CD14-positive monocyte (primary cell): ENCODE data around the gene EPB41L4A. TPM values are rescaled to one million over a fixed set of nuclear protein-coding genes. Genes with fewer than 3 reads are reported as not detected.

ENCODE experiments used
- DNase-seq, 3 donors: peaks; one replicate each; pipeline ENCODE4 v3.0.0-alpha.2; 2011 to 2022
- H2AFZ ChIP-seq: 2 replicates; pipeline ENCODE4 v1.6.0; 2012; ENCODE audit warnings: mild to moderate bottlenecking, low read depth, low read length, inconsistent platforms; ENCODE audit not compliant: insufficient read depth, poor library complexity, severe bottlenecking
- H3K27ac ChIP-seq, 2 donors: 1 replicate in 1 of 2; 2 replicates in 1 of 2; pipeline ENCODE4 v1.5.1; 2012 to 2013; ENCODE audit warnings: low read length in 2 of 2, control low read depth in 1 of 2, inconsistent platforms in 1 of 2, low read depth in 1 of 2, mild to moderate bottlenecking in 1 of 2
- H3K27me3 ChIP-seq, 2 donors: one replicate each; pipeline versions ENCODE4 v1.6.0 to v1.6.1; 2011 to 2013; ENCODE audit warnings: low read length in 2 of 2; ENCODE audit not compliant: control insufficient read depth in 2 of 2, insufficient read depth in 2 of 2
- H3K36me3 ChIP-seq, 2 donors: replicated peaks in 1 of 2; 1 replicate in 1 of 2; 2 replicates in 1 of 2; pipeline versions ENCODE4 v1.5.1 to v1.6.1; 2012 to 2013; ENCODE audit warnings: low read length in 2 of 2, control low read depth in 1 of 2, inconsistent platforms in 1 of 2, mild to moderate bottlenecking in 1 of 2; ENCODE audit not compliant: insufficient read depth in 2 of 2, control insufficient read depth in 1 of 2
- H3K4me1 ChIP-seq, 2 donors: 1 replicate in 1 of 2; 2 replicates in 1 of 2; pipeline versions ENCODE4 v1.5.1 to v1.6.1; 2012 to 2013; ENCODE audit warnings: low read length in 2 of 2, control low read depth in 1 of 2, inconsistent platforms in 1 of 2, mild to moderate bottlenecking in 1 of 2, moderate library complexity in 1 of 2; ENCODE audit not compliant: insufficient read depth in 2 of 2, control insufficient read depth in 1 of 2
- H3K4me2 ChIP-seq: replicated peaks from 2 replicates; pipeline ENCODE3; 2012; ENCODE audit warnings: low read length, moderate library complexity, mild to moderate bottlenecking; ENCODE audit not compliant: poor library complexity, severe bottlenecking; ENCODE audit errors: extremely low read depth
- H3K4me3 ChIP-seq, 3 experiments: fragments of 200-600 bp in 1 of 3; sonication (generic) in 1 of 3; replicated peaks in 1 of 3; 1 replicate in 2 of 3; 2 replicates in 1 of 3; pipeline ENCODE4 v1.5.1; 2011 to 2013; ENCODE audit warnings: low read length in 3 of 3, mild to moderate bottlenecking in 3 of 3, control low read depth in 2 of 3, low read depth in 2 of 3, inconsistent platforms in 1 of 3, moderate library complexity in 1 of 3
- H3K79me2 ChIP-seq: 2 replicates; pipeline ENCODE4 v1.6.0; 2012; ENCODE audit warnings: mild to moderate bottlenecking, control low read depth, inconsistent platforms, low read length, moderate library complexity; ENCODE audit not compliant: insufficient read depth
- H3K9ac ChIP-seq: 2 replicates; pipeline ENCODE4 v1.6.0; 2017; ENCODE audit warnings: low read length, mild to moderate bottlenecking; ENCODE audit not compliant: insufficient read depth, poor library complexity, severe bottlenecking
- H3K9me3 ChIP-seq, 2 donors: replicated peaks in 1 of 2; 1 replicate in 1 of 2; 2 replicates in 1 of 2; pipeline versions ENCODE4 v1.5.1 to v1.6.1; 2012 to 2013; ENCODE audit warnings: low read length in 2 of 2, control low read depth in 1 of 2; ENCODE audit not compliant: control insufficient read depth in 1 of 2, insufficient read depth in 1 of 2
- H4K20me1 ChIP-seq: 2 replicates; pipeline ENCODE4 v1.6.0; 2012; ENCODE audit warnings: mild to moderate bottlenecking, low read length, control low read depth, moderate library complexity; ENCODE audit not compliant: insufficient read depth
- H3K27ac Mint-ChIP-seq, 7 donors: one replicate each; pipeline ENCODE4 v1.8.0; 2020; ENCODE audit warnings: mild to moderate bottlenecking in 7 of 7, mixed read lengths in 7 of 7, moderate library complexity in 6 of 7, inconsistent platforms in 2 of 7
- H3K27me3 Mint-ChIP-seq, 3 donors: one replicate each; pipeline ENCODE4 v1.8.0; 2021 to 2022; ENCODE audit warnings: low read depth in 3 of 3, mild to moderate bottlenecking in 3 of 3, mixed read lengths in 3 of 3, moderate library complexity in 3 of 3, inconsistent platforms in 1 of 3
- H3K36me3 Mint-ChIP-seq, 2 donors: one replicate each; pipeline ENCODE4 v1.8.0; 2020; ENCODE audit warnings: mixed read lengths in 2 of 2, inconsistent platforms in 1 of 2, mild to moderate bottlenecking in 1 of 2
- H3K4me1 Mint-ChIP-seq: one replicate; pipeline ENCODE4 v1.8.0; 2020; ENCODE audit warnings: mild to moderate bottlenecking, mixed read lengths
- H3K4me3 Mint-ChIP-seq, 2 donors: one replicate each; pipeline ENCODE4 v1.8.0; 2020; ENCODE audit warnings: mild to moderate bottlenecking in 2 of 2, mixed read lengths in 2 of 2, moderate library complexity in 1 of 2
- H3K9me3 Mint-ChIP-seq, 7 donors: one replicate each; pipeline ENCODE4 v1.8.0; 2020 to 2022; ENCODE audit warnings: mixed read lengths in 7 of 7, mild to moderate bottlenecking in 6 of 7, moderate library complexity in 6 of 7, inconsistent platforms in 2 of 7
- CTCF ChIP-seq: fragments of 200-600 bp; IDR thresholded peaks from one replicate; pipeline ENCODE4 v1.8.0; 2022; ENCODE audit warnings: antibody characterized with exemption, mild to moderate bottlenecking
- WGBS: methylation state at CpG from one replicate; pipeline ENCODE4 v1.1.5; 2013; ENCODE audit warnings: missing lambda C conversion rate; ENCODE audit not compliant: insufficient coverage; 5-methylcytosine and 5-hydroxymethylcytosine counted together
- intact Hi-C, 2 donors: fragments of 100-400 bp; cut with micrococcal nuclease; formaldehyde crosslinking; loops; one replicate each; pipeline versions ENCODE4 v1.15.0 to v1.15.1; 2023
- polyA plus RNA-seq, 3 donors: library from polyadenylated mRNA; depleted of rRNA in 1 of 3; unstranded in 2 of 3; stranded (reverse) in 1 of 3; fragments of 300-500 nt in 2 of 3; fragments of >200 nt in 1 of 3; fragmentation: Illumina TruSeq in 2 of 3; gene quantifications; 1 replicate in 2 of 3; 2 replicates in 1 of 3; pipeline ENCODE4 v1.2.3, GENCODE V29; 2012 to 2021

The EPB41L4A gene
- polyA plus RNA-seq, 3 donors: 0.01 to 0.05 TPM; not detected in 1

DNA sequence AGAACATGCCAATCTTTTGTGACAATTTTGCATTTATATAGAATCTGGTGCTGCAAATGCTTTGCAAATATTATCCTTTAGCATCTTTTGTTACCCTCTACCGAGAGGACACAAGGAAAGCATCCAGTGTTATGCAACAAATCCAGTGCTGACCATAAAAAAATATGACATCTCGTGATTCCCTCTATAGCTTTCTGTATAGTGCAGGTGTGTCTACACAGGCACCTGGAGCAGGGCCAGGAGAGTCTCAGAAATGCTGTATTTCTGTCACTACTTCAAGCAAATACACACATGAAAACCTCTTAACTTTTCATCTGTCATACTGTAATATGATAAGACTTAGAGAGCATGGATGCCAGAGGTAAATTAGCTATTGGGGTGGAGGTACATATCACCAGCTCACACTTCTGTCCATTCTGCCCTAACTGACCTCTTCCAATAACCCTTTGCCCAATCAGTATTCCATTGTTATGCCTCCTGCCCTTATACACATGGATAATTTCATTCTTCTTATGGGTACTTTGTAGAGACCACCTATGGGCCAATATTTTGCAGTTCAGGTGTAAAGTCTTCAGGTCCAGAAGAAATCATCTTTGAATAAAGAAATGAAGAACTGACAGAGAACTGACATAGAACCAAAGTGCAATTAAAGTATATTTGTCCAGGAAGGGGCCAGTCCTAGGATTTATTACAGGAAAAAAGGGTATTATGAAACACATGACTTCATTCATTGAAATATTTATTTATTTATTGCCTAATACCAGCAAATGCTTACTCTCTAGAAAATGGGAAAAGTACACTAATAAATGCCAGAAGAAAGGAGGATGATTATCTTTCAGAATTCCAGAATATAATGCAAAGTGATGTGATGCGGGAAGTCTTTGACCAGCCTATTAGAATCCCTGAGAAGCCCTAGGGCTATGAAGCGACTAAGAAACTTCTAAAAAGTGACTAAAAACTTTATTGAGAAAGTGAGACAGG, 106.5 kb downstream of the EPB41L4A start:
- TF ChIP-seq CTCF: no peak
- Histone ChIP-seq H3K36me3 (no peaks in the 10 kb centered on the region), H3K9ac (no peak overlapping the region), H3K4me2 (no peak overlapping the region), H3K4me3 (no peak overlapping the region), H2AFZ (no peak overlapping the region), H4K20me1 (no peaks in the 10 kb centered on the region), H3K79me2 (no peaks in the 10 kb centered on the region), H3K27ac (no peak overlapping the region), H3K4me1 (no peaks in the 10 kb centered on the region), H3K9me3 (no peaks in the 10 kb centered on the region), H3K27me3 (no peaks in the 10 kb centered on the region)
- Mint-ChIP-seq H3K27ac (no peak overlapping the region), H3K4me3 (no peak overlapping the region), H3K36me3 (no peaks in the 10 kb centered on the region), H3K4me1 (no peaks in the 10 kb centered on the region), H3K9me3 (peaks cover 0 to 4% (median 0%) of the 10 kb centered on the region in 7 donors), H3K27me3 (peaks cover 0 to 2% (median 1%) of the 10 kb centered on the region in 3 donors)
- 69% methylated on average over 3 of the region's 4 CpGs for WGBS
- no peak for DNase-seq
- intact Hi-C loops: no loop called here

- intact Hi-C loops: no loop called here
- no peaks in the 10 kb centered on the region for H3K4me1 Mint-ChIP-seq
- Histone ChIP-seq H3K27ac (no peak overlapping the region), H3K9me3 (no peaks in the 10 kb centered on the region), H3K36me3 (no peaks in the 10 kb centered on the region), H3K27me3 (no peaks in the 10 kb centered on the region), H4K20me1 (no peaks in the 10 kb centered on the region), H3K4me2 (no peak overlapping the region), H2AFZ (no peak overlapping the region), H3K4me3 (no peak overlapping the region), H3K9ac (no peak overlapping the region), H3K4me1 (no peaks in the 10 kb centered on the region), H3K79me2 (no peaks in the 10 kb centered on the region)
- no peak overlapping the region for H3K27ac Mint-ChIP-seq
- H3K9me3 Mint-ChIP-seq: peaks cover 0 to 4% (median 0%) of the 10 kb centered on the region in 7 donors
- H3K27me3 Mint-ChIP-seq: peaks cover 1 to 2% (median 1%) of the 10 kb centered on the region in 3 donors
- no peak overlapping the region for H3K4me3 Mint-ChIP-seq
- DNase-seq: no peak
- no peak for TF ChIP-seq CTCF
- 100% methylated on average over 1 of the region's 1 CpG for WGBS
- no peaks in the 10 kb centered on the region for H3K36me3 Mint-ChIP-seq
Measured at GRCh38 chr5:112310746-112311145, 108.3 kb downstream of the EPB41L4A start.
